Calu3 (cell line): Measurements from ENCODE around the gene MYT1. TPM values are rescaled to one million over a fixed set of nuclear protein-coding genes. Genes with fewer than 3 reads are reported as not detected.

Source experiments
- BruUV-seq: library from RNA; stranded (reverse); fragments of 400-500 nt; replicated peaks from 2 replicates; lab custom pipeline; 2021; lab: Mats Ljungman, UMichigan
- CTCF ChIA-PET: fragments of 300-600 bp; sonication (Branson Sonifier 250); formaldehyde crosslinking; loops from one replicate; lab custom pipeline; 2022; ENCODE audit warnings: antibody characterized with exemption; lab: Charles Lee
- DNase-seq: peaks from one replicate; pipeline ENCODE4 v3.0.0; 2022
- H3K27ac Mint-ChIP-seq: one replicate; pipeline ENCODE4 v1.8.0; 2022; ENCODE audit warnings: mixed read lengths; ENCODE audit not compliant: unreplicated experiment
- H3K27me3 Mint-ChIP-seq: one replicate; pipeline ENCODE4 v1.8.0; 2022; ENCODE audit warnings: mixed read lengths; ENCODE audit not compliant: unreplicated experiment
- H3K36me3 Mint-ChIP-seq: one replicate; pipeline ENCODE4 v1.8.0; 2022; ENCODE audit warnings: mild to moderate bottlenecking, moderate library complexity, mixed read lengths; ENCODE audit not compliant: insufficient read depth, unreplicated experiment
- H3K4me1 Mint-ChIP-seq: one replicate; pipeline ENCODE4 v1.8.0; 2022; ENCODE audit warnings: mild to moderate bottlenecking, low read depth, mixed read lengths; ENCODE audit not compliant: unreplicated experiment
- H3K4me3 Mint-ChIP-seq: one replicate; pipeline ENCODE4 v1.8.0; 2022; ENCODE audit warnings: mild to moderate bottlenecking, low read depth, moderate library complexity, mixed read lengths; ENCODE audit not compliant: unreplicated experiment
- H3K9me3 Mint-ChIP-seq: one replicate; pipeline ENCODE4 v1.8.0; 2022; ENCODE audit warnings: low read depth, mixed read lengths; ENCODE audit not compliant: unreplicated experiment
- CTCF ChIP-seq: fragments of 200-600 bp; IDR thresholded peaks from one replicate; pipeline ENCODE4 v1.8.0; 2022; ENCODE audit warnings: antibody characterized with exemption; ENCODE audit not compliant: unreplicated experiment
- intact Hi-C: fragments of 100-400 bp; cut with micrococcal nuclease; formaldehyde crosslinking; loops from one replicate; pipeline ENCODE4 v1.10.0; 2022; ENCODE audit not compliant: unreplicated experiment
- total RNA-seq: library from RNA; stranded (reverse); gene quantifications from 2 replicates; pipeline ENCODE4 v1.2.3, GENCODE V29; 2022

MYT1 gene
- total RNA-seq, 1 experiment from 2014 or later, result 0.45 TPM

GRCh38 chr20:64220891-64221527, 56.8 kb downstream of the MYT1 start:
- Mint-ChIP-seq H3K36me3 (peaks cover under 1% of the 10 kb centered on the region), H3K27me3 (peaks cover 39% of the 10 kb centered on the region), H3K27ac (no peak overlapping the region), H3K4me1 (peaks cover 26% of the 10 kb centered on the region), H3K9me3 (no peaks in the 10 kb centered on the region), H3K4me3 (no peak overlapping the region)
- DNase-seq, result no peak
- no peak for TF ChIP-seq CTCF
- intact Hi-C loops, result no loop called here
- CTCF ChIA-PET, result no interaction called here
- BruUV-seq, result no TSS peak

DNA sequence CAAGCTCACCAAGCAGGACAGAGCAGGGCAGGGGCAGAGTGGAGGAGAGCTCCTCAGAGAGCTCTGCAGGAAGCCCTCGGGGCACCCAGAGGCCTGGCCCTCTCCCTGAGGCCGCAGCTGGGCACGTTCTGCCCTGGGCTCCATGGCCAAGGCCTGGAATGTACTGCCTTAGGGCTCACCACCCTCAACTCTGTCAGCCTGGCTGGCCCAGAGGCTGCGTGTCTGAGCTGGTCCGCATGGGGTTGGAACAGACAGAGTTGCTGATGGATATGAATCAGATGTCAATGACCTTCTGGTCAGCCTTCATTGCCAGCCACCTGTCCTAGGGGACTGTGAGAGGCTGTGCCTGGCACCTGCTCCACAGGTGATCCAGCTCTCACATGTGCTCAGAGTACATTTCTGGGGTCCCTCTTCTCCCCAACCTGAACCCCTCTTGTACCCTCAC, 58.1 kb downstream of the MYT1 start:
- Mint-ChIP-seq H3K9me3 (no peaks in the 10 kb centered on the region), H3K4me1 (peaks cover 26% of the 10 kb centered on the region), H3K27ac (no peak overlapping the region), H3K36me3 (peaks cover 4% of the 10 kb centered on the region), H3K27me3 (peaks cover 52% of the 10 kb centered on the region), H3K4me3 (no peak overlapping the region)
- peak; percentile 45 for DNase-seq
- TF ChIP-seq CTCF, result no peak
- CTCF ChIA-PET, result interaction anchor here (0.5 kb wide), 1 partner anchor 52 kb away, joined by 3 read pairs; no protein-coding TSS in a partner anchor
- intact Hi-C loops, result no loop called here
- no TSS peak for BruUV-seq

DNA sequence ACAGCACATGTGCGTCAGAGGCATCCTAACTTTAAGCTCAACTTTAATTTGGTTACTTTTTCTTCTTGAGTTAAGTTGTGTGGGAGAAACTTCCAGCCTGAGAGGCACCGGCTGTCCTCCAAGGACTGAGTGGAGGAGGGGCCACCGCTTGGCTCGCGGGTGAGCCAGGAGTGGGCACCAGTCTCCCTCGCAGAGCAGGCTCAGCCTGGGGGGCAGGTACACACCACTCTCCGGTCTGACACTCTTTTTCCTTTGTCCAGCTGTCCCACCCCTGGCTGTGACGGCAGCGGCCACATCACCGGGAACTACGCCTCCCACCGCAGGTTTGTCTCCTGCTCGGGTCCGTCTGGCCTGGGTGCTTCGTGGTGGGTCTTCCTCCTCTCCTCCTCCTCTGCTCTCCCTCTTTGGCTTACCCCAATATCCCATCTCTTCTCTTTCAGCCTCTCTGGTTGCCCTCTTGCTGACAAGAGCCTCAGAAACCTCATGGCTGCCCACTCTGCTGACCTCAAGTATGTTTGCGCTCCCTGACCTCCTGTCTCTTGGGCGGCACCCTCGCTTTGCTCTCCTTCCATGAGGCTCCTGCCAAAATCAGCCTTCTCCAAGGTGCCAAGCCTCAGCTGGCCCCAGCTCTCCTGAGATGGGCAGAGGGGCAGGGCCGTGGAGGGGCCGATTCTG, 58.7 kb downstream of the MYT1 start:
- no peak for TF ChIP-seq CTCF
- Mint-ChIP-seq H3K36me3 (peaks cover 4% of the 10 kb centered on the region), H3K27me3 (peaks cover 59% of the 10 kb centered on the region), H3K9me3 (no peaks in the 10 kb centered on the region), H3K4me3 (no peak overlapping the region), H3K27ac (no peak overlapping the region), H3K4me1 (peaks cover 26% of the 10 kb centered on the region)
- no TSS peak for BruUV-seq
- DNase-seq, result no peak
- CTCF ChIA-PET, result interaction anchor here (0.5 kb wide), 2 partner anchors 21 to 53 kb away, joined by 3 read pairs; no protein-coding TSS in a partner anchor
- intact Hi-C loops, result no loop called here

GRCh38 chr20:64223526-64224067, 59.3 kb downstream of the MYT1 start:
- intact Hi-C loops, result no loop called here
- CTCF ChIA-PET, result interaction anchor here (1.3 kb wide), 1 partner anchor 32 kb away, joined by 4 read pairs; the partner anchor contains the start of gene PCMTD2
- H3K4me3 Mint-ChIP-seq, result no peak overlapping the region
- peaks cover 26% of the 10 kb centered on the region for H3K4me1 Mint-ChIP-seq
- no TSS peak for BruUV-seq
- peaks cover 4% of the 10 kb centered on the region for H3K36me3 Mint-ChIP-seq
- H3K27me3 Mint-ChIP-seq, result peaks cover 59% of the 10 kb centered on the region
- no peak for TF ChIP-seq CTCF
- DNase-seq, result no peak
- no peaks in the 10 kb centered on the region for H3K9me3 Mint-ChIP-seq
- H3K27ac Mint-ChIP-seq, result no peak overlapping the region
